CD4-positive, alpha-beta T cell treated with Interleukin-15 for 4 hours (primary cell): ENCODE data around the gene RPS17.
"Not testable (repeated sequence)": the region's sequence is repeated elsewhere in the genome, so short reads cannot be mapped to it uniquely, and the experiment has no call there.

Source experiments
- DNase-seq: peaks from one replicate; pipeline ENCODE4 v3.0.0-alpha.2; 2020; ENCODE audit warnings: low spot score

RPS17 gene

GRCh38 chr15:82545478-82545877, 5.2 kb upstream of the RPS17 start:
- DNase-seq: no peak

DNA sequence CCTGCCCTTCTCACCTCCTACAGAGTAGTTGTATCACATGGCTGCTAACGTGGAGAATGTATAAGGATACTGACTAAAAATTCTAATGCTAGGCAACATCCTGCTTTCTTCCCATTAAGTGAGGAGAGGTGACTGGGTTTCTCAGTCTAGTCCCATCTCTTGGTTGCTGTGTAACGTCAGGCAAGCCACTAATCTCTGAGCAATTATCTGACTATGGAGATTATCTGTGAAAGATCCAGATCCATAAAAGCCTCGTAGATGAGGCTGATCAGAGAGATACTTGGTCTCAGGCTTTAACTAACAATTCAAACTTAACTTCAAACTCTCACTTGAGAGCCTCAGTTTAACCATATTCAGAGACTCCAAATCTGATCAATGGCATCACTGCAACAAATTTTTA, 4.7 kb upstream of the RPS17 start:
- DNase-seq: no peak

- DNase-seq: no peak
Observed at GRCh38 chr15:82544431-82544830, 4.2 kb upstream of the RPS17 start.

GRCh38 chr15:82543160-82543559, 2.9 kb upstream of the RPS17 start:
- DNase-seq: no peak

GRCh38 chr15:82540984-82541431, 751 bp upstream of the RPS17 start:
- DNase-seq: no peak

DNA sequence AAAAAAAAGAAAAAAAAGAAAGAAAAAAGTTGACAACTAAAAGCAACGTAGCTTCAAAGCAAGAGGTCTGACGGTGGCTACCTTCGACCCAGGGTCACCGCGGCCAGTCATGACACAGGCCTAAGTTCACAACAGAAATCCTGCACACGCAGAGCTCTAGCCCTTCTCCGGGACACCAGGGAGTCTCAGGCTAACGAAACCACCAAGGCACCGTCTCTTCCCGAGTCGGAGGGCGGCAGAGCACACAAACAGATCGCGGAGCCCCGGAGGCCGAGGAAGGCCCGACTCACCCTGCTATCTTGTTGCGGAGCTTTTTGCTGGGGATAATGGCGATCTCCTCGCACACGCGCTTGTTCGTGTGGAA, 584 bp downstream of the RPS17 start:
- no peak for DNase-seq

DNA sequence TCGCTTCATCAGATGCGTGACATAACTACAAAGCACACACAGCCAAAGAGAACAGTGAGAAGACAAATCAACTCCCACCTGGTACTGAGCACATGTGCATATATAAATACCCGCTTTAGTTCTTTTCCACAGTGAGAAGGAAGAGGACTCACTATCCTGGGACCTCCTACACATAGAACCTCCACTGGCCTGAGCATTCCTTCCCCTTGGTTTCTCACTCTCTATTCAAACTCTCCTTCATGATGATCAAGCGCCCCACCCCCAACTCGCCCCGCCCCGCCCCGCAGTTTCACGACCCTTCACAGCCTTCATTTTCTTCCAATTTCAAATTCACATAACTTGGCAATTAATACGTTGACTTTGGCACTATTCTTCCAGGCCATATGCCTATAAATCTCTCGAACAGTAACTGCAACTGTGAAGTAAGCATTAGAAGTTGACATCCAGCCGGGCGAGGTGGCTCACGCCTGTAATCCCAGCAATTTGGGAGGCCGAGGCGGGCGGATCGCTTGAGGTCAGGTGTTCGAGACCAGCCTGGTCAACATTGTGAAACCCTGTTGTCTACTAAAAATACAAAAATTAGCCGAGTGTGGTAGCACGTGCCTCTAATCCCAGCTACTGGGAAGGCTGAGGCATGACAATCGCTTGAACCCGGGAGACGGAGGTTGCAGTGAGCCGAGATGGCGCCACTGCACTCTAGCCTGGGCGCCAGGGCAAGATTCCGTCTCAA, 1.1 kb downstream of the RPS17 start:
- DNase-seq: no peak

GRCh38 chr15:82537351-82537908, 2.8 kb downstream of the RPS17 start:
- no peak for DNase-seq

DNA sequence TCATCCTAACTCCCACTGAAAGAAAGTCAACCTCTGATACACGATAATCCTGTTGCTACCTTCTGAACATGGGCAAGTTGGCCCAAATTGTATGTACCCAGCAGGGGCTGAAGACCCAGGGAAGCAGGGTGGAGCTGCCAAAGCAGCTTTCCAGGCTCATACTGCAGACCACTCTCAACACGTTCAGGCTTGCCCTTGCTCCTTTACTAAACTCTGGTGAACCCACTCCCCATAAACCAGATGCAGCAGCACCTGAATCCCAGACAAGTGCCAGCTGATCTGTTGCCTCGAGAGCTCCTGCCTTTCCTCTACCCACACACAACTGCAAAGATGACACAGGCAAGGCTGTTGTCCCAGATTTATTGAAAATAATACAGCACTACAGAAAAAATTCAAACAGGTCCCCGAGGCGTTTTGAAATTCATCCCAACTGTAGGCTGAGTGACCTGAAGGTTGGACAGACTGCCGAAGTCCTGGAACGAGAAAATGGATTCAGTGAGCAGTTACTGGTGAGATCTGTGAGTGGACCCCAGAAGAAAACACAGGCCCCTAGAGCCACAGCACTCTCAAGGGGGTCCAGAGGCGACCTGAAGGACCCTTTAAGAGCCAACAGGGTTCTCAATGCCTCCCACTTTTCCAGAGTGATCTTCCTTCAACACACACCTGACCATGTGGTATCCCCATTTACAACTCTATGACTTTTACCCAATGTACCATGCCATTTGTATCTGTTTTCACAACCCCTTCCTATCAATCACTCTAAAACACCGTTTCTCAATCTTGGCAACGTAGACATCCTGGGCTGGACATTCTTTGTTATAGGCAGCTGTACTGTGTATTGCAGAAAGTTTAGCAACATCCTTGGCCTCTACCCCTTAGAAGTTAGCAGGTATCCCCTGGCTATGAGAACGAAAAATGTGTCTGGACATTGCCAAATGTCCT, 3.6 kb downstream of the RPS17 start:
- no peak for DNase-seq

DNA sequence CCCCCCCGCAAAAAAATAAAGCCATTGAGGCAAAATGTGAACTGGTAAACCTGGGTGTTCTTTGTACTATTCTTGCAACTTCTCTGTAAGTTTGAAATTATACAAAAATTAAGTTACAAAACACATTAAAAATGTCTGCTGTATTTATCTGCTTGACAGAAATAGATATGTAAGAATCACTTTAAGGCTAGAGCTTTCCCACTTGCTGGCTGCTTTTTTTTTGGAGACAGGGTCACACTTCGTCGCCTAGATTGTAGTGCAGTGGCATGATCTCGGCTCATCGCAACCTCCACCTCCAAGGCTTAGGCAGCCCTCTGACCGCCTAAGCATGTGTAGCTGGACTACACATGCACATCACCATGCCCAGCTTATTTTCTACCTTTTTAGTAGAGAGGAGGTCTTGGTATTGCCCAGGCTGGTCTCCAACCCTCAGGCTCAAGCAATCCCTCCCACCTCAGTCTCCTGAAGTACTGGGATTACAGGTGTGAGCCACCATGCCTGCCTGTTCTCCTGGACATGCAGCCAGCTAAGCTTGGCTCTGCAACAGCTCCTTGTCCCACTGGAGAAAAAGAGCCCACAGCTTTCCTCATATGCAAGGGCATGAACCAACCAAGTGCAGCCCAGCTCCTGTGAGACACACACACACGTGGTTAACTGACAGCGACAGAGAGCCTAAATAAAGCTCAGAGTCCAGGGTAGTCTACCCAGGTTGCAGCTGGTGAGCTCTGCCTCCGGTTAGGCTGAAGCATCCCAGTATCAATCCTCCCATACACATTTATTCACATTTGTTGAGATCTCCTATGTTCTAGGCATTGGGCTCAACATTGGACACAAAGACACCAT, 4.5 kb downstream of the RPS17 start:
- no peak for DNase-seq

DNA sequence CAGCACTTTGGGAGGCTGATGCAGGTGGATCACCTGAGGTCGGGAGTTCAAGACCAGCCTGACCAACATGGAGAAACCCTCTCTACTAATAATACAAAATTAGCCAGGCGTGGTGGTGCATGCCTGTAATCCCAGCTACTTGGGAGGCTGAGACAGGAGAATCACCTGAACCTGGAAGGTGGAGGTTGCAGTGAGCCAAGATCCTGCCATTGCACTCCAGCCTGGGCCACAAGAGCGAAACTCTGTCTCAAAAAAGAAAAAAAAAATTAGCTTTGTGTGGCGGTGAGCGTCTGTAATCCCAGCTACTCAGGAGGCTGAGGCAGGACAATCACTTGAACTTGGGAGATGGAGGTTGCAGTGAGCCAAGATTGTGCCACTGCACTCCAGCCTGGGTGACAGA, 5.1 kb downstream of the RPS17 start:
- DNase-seq: not testable (repeated sequence)

DNA sequence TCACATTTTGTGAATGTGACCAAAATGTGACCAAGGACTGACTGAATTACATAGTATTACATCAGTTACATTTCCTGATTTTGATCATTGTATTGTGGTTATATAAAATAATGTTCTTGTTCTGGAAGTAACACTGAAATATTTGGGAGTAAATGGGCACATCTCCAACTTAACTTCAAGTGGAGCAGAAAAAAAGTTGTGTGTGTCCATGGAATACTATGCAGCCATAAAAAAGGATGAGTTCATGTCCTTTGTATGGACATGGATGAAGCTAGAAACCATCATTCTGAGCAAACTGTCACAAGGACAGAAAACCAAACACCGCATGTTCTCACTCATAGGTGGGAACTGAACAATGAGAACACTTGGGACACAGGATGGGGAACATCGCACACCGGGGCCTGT, 5.8 kb downstream of the RPS17 start:
- not testable (repeated sequence) for DNase-seq

GRCh38 chr15:82533801-82534200, 6.5 kb downstream of the RPS17 start:
- DNase-seq: no peak

- DNase-seq: no peak
Observed at GRCh38 chr15:82532991-82533481, 7.2 kb downstream of the RPS17 start.

DNA sequence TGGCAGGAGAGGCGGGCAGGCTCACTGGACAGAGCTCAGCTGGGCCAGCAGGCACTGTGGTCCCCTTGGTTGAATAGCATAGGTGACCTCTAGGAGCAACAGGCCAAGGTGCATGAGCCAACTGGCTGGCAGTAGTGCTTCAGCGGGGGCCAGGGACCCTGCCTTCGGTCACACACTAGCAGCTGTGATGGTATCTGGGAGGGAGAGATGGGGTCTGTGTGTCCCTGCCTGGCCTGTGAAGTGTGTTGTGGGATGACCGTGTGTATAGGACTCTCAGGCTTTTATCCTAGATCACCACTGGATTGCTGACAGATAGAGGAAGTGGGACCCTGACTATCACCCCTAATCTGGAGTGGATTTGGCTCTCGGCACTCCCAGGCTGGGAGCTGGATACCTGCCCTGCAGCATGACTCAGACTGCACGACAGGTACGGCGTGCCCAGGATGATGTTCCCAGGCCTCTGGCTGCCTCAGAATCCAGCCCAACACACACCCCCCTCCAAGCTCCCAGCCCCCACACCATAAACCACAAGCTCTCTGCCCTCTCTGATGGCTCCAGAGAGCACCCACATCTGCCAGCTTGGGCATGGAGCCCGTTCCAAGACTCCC, 7.8 kb downstream of the RPS17 start:
- no peak for DNase-seq

DNA sequence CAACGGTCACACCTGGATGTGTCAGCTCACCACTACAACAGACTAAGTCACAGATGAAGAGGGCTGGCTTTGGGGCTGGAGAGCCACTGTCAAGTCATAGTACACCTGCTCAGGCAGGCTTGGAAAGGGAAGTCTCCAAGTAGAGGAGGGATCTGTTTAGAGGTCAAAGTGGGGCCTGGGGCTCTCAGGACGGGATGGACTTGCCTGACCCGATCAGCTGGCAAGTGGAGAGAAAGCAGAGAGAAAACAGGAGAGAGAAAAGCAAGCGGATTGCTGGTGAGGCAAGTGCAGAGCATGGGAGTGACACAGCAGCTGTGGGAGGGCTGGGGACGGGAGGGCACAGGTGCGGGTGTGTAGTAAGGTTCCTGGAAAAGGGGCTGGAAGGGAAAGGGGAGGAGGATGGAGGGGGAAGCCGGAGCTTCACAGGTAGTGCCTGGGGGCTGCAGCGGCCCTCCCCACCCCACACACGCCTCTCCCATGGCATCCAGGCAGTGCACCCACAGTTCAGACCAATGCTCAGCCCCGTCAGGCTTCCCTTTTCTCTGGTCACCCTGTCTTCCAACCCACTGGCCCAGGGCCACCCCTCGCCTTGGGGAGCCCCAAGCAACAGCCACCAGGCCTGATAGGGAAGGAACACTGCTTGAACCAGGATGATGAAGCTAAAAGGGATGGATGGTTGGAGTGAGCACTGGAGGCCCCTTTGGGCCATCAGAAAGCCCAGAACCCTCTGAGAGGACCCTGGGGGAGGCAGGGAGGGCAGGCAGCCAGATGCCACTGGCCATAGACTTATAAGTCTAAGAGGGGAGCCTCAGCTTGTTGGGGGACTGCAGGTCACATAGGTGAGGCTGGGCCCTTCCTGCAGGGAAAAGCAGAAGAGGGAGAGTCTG, 8.5 kb downstream of the RPS17 start:
- no peak for DNase-seq

DNA sequence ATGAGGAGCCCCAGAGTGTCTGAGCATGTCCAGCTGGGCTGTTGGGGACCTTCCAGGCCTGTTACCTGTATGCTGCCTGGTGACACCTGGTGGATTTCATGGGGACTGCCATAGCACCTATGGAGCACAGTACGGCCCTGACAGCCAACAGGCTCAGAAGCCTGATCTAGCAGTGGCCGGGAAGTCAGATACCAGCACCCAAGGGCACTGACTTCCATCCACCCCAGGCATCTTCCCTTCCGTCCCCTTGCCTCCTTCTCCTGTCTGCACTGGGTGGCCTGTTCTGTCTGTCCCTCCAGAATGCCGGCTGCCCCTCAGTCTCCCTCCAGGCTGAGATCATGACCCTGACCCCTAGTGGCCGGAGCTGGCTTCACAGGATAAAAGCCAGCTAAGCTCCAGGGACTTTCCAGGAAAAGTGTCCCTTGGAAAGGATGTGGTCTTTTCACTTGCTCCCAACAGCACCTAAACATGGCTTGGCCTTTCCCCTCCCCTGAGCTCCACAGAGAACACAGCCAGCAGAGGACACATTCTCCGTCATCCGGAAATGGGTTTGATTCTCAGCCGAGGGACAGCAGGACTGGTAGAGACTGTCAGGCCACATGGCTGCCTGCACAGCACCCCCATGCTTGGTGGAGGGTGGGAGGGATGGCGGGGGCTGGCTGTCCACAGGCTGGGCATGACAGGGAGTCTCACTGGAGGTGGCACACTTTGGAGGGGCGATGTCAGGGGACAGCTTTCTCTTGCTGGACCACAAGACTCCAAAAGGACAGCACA, 9.5 kb downstream of the RPS17 start:
- DNase-seq: peak; percentile 71

- no peak for DNase-seq
Observed at GRCh38 chr15:82530006-82530405, 10.3 kb downstream of the RPS17 start.

- DNase-seq: not testable (repeated sequence)
Observed at GRCh38 chr15:82513587-82513986, 26.7 kb downstream of the RPS17 start.

DNA sequence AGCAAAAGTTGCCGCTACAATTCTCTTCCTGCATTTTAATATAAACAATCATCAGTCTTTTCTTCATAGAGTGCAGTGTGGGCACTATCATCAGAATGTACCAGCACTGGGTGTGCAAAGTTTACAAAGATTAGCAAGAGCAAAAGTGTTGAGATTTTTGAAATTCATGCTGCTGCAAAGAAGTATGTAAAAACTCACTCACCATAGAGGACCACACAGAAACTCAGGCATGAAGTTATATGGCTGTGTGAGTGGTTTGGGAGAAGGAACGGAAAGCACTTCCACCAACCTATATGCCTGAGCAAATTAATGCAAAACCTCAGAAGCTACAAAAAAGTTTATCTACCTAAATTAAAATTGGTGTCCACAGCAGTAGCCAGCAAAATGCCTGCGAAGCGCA, 32.6 kb downstream of the RPS17 start:
- DNase-seq: not testable (repeated sequence)
